ENCODE results near the gene CAP1.
"Not testable (repeated sequence)": the region's sequence is repeated elsewhere in the genome, so short reads cannot be mapped to it uniquely, and the experiment has no call there.

Gene CAP1

GRCh38 chr1:40058097-40058452, 17.5 kb downstream of the CAP1 start:
- in situ Hi-C loops (cut with HindIII; ENCODE audit: low sequenced_read_pairs), result no loop called here

GRCh38 chr1:40058453-40059337, 18.2 kb downstream of the CAP1 start:
- in situ Hi-C loops (cut with HindIII; ENCODE audit: low sequenced_read_pairs), result no loop called here

- in situ Hi-C loops (cut with HindIII; ENCODE audit: low sequenced_read_pairs), result no loop called here
Measured at GRCh38 chr1:40059338-40059959, 18.9 kb downstream of the CAP1 start.

DNA sequence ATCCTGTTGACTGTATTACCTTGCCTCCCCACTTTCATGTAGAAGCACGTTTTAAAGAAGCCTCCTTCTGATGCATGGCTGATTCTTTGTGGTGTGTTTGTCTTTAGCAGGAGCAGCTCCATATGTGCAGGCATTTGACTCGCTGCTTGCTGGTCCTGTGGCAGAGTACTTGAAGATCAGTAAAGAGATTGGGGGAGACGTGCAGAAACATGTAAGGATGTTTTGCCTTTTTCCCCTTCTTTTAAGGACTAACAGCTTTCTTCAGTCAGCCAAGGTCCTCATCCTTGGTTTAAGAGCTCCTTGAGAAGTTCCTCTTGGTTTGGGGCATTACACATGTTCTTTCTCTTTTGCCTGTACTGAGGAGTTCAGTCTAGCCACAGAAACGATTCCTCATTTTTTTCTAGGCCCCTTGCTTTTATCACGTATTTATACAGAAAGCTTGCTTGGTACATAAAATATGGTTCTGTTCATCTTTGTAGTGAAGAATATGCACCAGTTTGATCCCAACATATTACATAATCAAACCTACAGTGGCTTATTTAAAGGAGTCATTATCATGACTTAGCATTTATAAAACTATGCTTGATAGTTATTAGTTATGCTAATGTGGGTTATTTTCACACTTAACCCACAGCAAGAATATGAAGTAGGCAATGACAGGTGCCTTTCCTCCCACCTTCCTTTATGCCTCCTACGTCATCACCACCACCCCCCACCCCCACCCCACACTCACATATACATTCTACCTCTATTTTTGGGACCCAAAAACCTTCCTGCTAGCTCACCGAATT, 19.6 kb downstream of the CAP1 start:
- in situ Hi-C loops (cut with HindIII; ENCODE audit: low sequenced_read_pairs), result no loop called here

- in situ Hi-C loops (cut with HindIII; ENCODE audit: low sequenced_read_pairs), result no loop called here
Measured at GRCh38 chr1:40064797-40065499, 24.4 kb downstream of the CAP1 start.

DNA sequence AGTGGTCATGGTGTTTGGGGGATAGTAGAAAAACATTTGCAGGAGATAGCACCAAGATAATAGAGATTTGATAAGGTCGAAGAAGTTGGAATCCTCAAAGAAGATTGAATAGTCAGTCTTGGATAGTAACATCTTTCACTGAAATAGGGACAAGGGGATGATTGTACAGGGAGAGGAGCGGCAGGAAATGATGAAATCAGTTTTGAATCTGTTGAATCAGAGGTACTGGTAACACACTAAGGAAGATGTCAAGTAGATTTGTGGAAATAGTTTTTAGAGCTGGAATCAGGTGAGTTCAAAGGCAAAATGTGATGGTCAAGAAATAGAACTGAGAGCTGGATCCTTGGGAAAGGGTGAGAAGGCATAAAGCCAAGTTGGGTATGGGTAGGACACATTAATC, 26.5 kb downstream of the CAP1 start:
- in situ Hi-C loops (cut with HindIII; ENCODE audit: low sequenced_read_pairs), result no loop called here

GRCh38 chr1:40067851-40068250, 27.3 kb downstream of the CAP1 start:
- in situ Hi-C loops (cut with HindIII; ENCODE audit: low sequenced_read_pairs), result no loop called here

DNA sequence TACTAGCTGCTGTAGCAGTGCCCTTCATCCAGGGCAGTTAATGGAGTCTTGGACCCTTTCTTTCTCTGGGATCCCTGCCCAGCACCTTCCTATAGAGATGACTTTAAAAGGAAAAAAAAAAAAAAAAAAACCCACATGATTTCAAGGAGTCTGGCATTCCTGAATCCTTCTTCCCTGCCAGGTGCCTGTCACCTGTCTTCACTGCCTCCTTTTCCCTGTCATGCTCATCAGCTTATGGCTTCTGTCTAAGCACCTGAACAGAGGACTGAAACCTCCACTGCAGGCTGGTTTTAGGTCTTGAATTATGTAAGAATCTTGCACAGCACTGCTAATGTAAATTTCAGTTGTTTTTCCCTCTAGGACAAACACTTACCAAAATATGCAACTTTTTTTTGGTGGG, 31.6 kb downstream of the CAP1 start:
- in situ Hi-C loops (cut with HindIII; ENCODE audit: low sequenced_read_pairs), result loop anchor here (5.0 kb wide), 1 partner anchor 95 kb away; no protein-coding TSS in a partner anchor

DNA sequence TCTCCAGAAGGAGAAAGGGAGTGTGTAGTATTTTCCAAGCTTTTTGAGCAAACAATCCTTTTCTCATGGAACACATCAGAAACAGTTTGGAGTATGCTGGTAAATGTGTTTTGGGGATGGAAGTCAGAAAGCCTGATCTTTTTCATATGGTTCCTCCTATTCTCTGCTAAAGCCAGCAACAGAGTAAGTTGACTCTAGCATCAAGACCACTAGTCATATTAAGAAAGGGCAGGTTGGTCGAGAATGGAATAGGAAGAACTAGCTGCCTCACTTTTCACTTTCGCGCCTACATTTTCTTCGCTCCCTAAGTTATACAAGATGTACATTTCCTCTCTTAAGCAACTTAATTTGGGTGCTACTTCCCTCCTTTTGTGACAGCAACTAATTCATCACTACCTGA, 32.5 kb downstream of the CAP1 start:
- in situ Hi-C loops (cut with HindIII; ENCODE audit: low sequenced_read_pairs), result loop anchor here (5.0 kb wide), 1 partner anchor 96 kb away; no protein-coding TSS in a partner anchor

DNA sequence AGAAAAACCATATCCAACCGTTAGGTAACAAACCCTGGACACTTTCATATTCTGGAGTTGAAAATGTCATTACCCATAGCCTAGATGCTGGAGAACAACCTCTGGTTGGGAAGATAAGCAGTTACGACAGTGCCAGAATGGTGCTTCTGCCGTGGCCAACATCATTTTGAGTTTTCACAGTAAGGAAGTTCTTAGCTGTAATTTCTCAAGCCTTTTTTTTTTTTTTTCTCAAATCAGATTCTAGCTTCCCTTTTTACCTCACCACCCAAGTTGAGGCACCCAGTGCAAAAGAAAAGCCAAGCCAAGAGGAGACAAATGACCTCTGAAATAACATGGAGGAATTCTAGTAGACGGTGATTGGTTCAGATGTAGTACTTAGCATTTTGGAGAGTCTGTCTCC, 34.7 kb downstream of the CAP1 start:
- in situ Hi-C loops (cut with HindIII; ENCODE audit: low sequenced_read_pairs), result no loop called here

GRCh38 chr1:40076895-40077312, 36.4 kb downstream of the CAP1 start:
- in situ Hi-C loops (cut with HindIII; ENCODE audit: low sequenced_read_pairs), result no loop called here

GRCh38 chr1:40078512-40079333, 38.2 kb downstream of the CAP1 start:
- in situ Hi-C loops (cut with HindIII; ENCODE audit: low sequenced_read_pairs), result no loop called here

GRCh38 chr1:40079774-40080400, 39.4 kb downstream of the CAP1 start:
- in situ Hi-C loops (cut with HindIII; ENCODE audit: low sequenced_read_pairs), result no loop called here

- in situ Hi-C loops (cut with HindIII; ENCODE audit: low sequenced_read_pairs), result no loop called here
Measured at GRCh38 chr1:40081871-40082270, 41.3 kb downstream of the CAP1 start.

DNA sequence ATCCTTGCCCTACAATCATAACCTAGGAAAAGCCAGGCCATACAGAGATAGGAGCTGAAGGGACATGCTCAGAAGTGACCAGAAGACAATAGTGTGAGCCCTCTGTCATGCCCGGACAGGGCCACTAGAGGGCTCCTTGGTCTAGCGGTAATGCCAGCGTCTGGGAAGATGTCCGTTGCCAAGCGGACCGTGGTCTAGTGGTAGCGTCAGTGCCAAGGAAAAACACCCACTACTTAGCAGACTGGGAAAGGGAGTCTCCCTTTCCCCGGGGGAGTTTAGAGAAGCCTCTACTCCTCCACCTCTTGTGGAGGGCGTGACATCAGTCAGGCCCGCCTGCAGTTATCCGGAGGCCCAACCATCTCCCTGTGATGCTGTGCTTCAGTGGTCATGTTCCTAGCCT, 44.2 kb downstream of the CAP1 start:
- in situ Hi-C loops (cut with HindIII; ENCODE audit: low sequenced_read_pairs), result not testable (repeated sequence)

- in situ Hi-C loops (cut with HindIII; ENCODE audit: low sequenced_read_pairs), result no loop called here
Measured at GRCh38 chr1:40090652-40091355, 50.3 kb downstream of the CAP1 start.

DNA sequence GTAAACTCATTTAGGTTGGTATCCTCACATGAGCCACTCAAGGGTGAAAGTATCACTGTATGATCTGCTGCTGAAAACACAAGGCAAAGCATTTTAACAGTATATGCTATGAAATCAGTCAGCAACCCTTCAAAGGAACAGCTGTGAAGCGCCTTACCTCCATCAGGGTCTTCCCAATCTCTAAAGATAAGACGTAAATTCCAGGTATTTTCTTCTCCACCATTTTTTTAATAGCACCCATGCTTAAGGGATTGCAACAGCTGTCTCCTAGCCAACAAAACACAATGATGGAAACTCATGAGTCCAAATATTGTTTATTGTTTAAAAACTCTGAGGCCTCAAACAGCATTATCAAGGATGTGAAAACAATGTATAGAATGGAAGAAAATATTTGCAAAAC, 51.7 kb downstream of the CAP1 start:
- in situ Hi-C loops (cut with HindIII; ENCODE audit: low sequenced_read_pairs), result no loop called here

- in situ Hi-C loops (cut with HindIII; ENCODE audit: low sequenced_read_pairs), result no loop called here
Measured at GRCh38 chr1:40092706-40093639, 52.4 kb downstream of the CAP1 start.

All from endothelial cell of hepatic sinusoid (primary cell).